Bronchus fibroblast of lung (primary cell): Measurements from ENCODE around the gene NECTIN2. TPM values are rescaled to one million over a fixed set of nuclear protein-coding genes. Genes with fewer than 3 reads are reported as not detected.

ENCODE experiments used
- total RNA-seq: library from RNA; depleted of rRNA; stranded (reverse); fragments of >200 nt; gene quantifications from 2 replicates; pipeline ENCODE4 v1.2.3, GENCODE V29; 2015

NECTIN2 gene
- 117 TPM in 2 replicates for total RNA-seq

DNA sequence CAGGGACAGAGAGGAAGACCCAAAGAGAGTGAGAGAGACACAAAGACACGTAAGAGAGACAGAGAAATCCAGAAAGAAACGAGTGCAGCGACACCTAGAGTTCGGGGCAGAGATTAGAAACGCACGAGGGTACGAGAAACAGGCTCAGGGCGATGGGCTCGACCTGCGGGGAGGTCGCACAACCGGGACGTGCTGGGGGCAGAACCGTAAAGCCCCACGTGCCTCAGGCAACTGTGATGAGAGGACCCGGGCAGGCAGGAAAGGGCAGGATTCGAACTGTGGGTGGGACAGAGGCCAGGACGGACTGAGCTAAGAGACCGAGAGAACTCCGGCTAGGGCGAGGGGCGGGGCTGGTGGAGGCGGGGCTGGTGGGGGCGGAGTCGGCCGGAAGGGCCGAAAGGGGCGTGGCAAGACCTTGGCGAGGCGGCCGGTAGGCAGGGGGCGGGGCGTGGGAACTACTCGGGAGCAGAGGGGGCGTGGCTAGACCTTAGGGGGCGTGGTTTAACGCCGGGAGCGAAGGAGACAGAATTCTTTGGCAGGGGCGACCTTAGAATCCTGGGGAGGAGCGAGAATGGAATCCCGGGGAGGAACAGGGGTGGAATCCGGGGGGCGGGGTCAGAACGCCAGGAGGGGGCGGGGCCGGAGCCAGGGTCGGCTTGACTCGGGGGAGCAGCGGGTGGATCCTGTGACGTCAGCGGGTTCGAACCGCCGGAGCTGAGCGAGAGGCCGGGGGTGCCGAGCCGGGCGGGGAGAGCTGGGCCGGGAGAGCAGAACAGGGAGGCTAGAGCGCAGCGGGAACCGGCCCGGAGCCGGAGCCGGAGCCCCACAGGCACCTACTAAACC lies at the start of gene NECTIN2:
Gene NECTIN2 (plus strand): TSS at position 686 of the 843 bp plus-strand sequence. CDS start 229 bp downstream, outside the sequence.

DNA sequence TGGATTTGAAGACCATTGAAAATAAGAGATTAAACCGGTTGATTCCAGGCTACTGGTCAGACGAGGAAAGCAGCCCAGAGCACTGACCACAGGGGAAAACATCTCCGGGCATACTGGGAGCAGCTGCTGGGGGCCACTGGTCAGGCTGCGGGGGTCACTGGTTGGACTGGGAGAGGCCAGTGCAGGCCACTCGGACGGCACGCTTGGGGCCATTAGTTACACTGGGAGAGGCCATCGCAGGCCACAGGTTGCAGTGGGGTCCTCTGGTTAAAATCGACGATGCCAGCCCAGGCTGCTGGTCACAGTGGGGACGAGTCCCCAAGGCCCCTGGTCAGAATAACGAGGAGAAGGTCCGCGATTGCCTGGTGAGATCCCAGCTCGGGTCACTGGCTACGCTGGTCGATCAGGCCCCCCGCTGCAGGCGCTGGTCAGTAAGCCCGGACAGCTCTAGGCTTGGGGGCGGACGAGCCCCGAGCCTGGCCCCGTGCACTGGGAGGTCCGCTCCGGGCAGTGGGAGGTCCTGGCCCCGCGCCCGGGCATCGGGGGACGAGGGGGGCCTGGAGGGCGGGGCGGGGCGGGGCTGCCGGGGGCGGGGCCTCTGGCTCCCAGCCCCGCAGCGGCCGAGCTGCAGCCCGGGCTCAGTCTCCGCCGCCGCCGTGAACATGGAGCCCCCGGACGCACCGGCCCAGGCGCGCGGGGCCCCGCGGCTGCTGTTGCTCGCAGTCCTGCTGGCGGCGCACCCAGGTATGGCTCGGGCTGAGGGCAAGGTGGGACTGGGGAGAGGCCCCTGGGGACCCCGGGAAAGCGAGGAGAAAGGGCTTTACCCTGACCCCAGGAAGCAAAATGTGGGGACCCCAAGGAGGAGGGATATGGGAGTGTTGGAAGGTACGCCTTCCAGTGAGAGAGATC lies 37.4 kb upstream of the NECTIN2 start, which contains the start of gene BCAM:
Gene BCAM (plus strand): TSS at position 641 of the 909 bp plus-strand sequence. CDS start 22 bp downstream, at position 663.

GRCh38 chr19:44891016-44891882 lies 45.2 kb downstream of the NECTIN2 start, which contains the start of gene TOMM40:
TSS of gene TOMM40 (plus strand) at chr19:44891254. CDS start at chr19:44891416, 162 bp downstream.

GRCh38 chr19:44905437-44906160 lies 59.5 kb downstream of the NECTIN2 start, which contains the start of gene APOE:
TSS of gene APOE (plus strand) at chr19:44905796. CDS start at chr19:44906625, 829 bp downstream.

GRCh38 chr19:44914433-44915206 lies 68.5 kb downstream of the NECTIN2 start, which contains the start of gene APOC1:
TSS of gene APOC1 (plus strand) at chr19:44914608. CDS start at chr19:44914892, 284 bp downstream.

Other genes starting within 250 kb of the NECTIN2 start
- gene IGSF23, start 232.7 kb upstream of the NECTIN2 start, total RNA-seq, result not detected in 2 replicates
- gene PVR, start 202.4 kb upstream of the NECTIN2 start, total RNA-seq, result 95.4 and 101 TPM in 2 replicates
- gene CEACAM19, start 174.8 kb upstream of the NECTIN2 start, total RNA-seq, result 2.7 and 3.3 TPM in 2 replicates
- not detected in 2 replicates for gene CEACAM16, start 147.1 kb upstream of the NECTIN2 start, total RNA-seq
- 35.6 and 48.8 TPM in 2 replicates for gene BCL3, start 97.6 kb upstream of the NECTIN2 start, total RNA-seq
- 0.50 and 1.9 TPM in 2 replicates for gene CBLC, start 68.4 kb upstream of the NECTIN2 start, total RNA-seq
- gene BCAM, start 37.2 kb upstream of the NECTIN2 start, total RNA-seq, result 17.1 and 18.3 TPM in 2 replicates
- gene TOMM40, start 45.0 kb downstream of the NECTIN2 start, total RNA-seq, result 82.2 and 93.8 TPM in 2 replicates
- gene APOE, start 59.5 kb downstream of the NECTIN2 start, total RNA-seq, result 21.0 and 25.3 TPM in 2 replicates
- 15.8 and 15.9 TPM in 2 replicates for gene APOC1, start 68.3 kb downstream of the NECTIN2 start, total RNA-seq
- not detected in 2 replicates for gene APOC4, start 95.9 kb downstream of the NECTIN2 start, total RNA-seq
- not detected in 2 replicates for gene APOC2, start 99.8 kb downstream of the NECTIN2 start, total RNA-seq
- 53.2 and 62.5 TPM in 2 replicates for gene CLPTM1, start 109.1 kb downstream of the NECTIN2 start, total RNA-seq
- gene RELB, start 155.2 kb downstream of the NECTIN2 start, total RNA-seq, result 9.9 and 11.6 TPM in 2 replicates
- gene CLASRP, start 192.7 kb downstream of the NECTIN2 start, total RNA-seq, result 34.9 and 46.4 TPM in 2 replicates
- gene ZNF296, start 230.2 kb downstream of the NECTIN2 start, total RNA-seq, result 0.17 and 0.45 TPM in 2 replicates
- gene GEMIN7, start 233.0 kb downstream of the NECTIN2 start, total RNA-seq, result 34.6 and 45.5 TPM in 2 replicates
- 28.7 and 30.3 TPM in 2 replicates for gene PPP1R37, start 246.9 kb downstream of the NECTIN2 start, total RNA-seq